Activated CD4-positive, alpha-beta memory T cell treated with anti-CD3 and anti-CD28 coated beads, Interleukin-2, amount 10 ng/mL, durations not matched to agents 7 days and 5 days (primary cell): ENCODE results near the gene CPSF3. TPM values are rescaled to one million over a fixed set of nuclear protein-coding genes. Genes with fewer than 3 reads are reported as not detected.
A peak's percentile ranks its signal among the peaks of the same experiment; 100 is the strongest.

ENCODE experiments used
- CTCF ChIA-PET: fragments of 350-600 bp; sonication (Branson Sonifier 250); formaldehyde crosslinking; loops from one replicate; lab custom pipeline; 2021; ENCODE audit warnings: antibody characterized with exemption, inconsistent platforms; lab: Charles Lee
- POLR2A ChIA-PET: fragments of 350-600 bp; sonication (Branson Sonifier 250); formaldehyde crosslinking; loops from one replicate; lab custom pipeline; 2021; ENCODE audit warnings: antibody characterized with exemption; lab: Charles Lee
- DNase-seq: peaks from one replicate; pipeline ENCODE4 v3.0.0-alpha.2; 2020
- H3K27ac Mint-ChIP-seq: one replicate; pipeline ENCODE4 v1.8.0; 2021; ENCODE audit warnings: mild to moderate bottlenecking, mixed read lengths
- H3K27me3 Mint-ChIP-seq: one replicate; pipeline ENCODE4 v1.8.0; 2021; ENCODE audit warnings: mixed read lengths
- H3K36me3 Mint-ChIP-seq: one replicate; pipeline ENCODE4 v1.8.0; 2021; ENCODE audit warnings: low read depth, mixed read lengths
- H3K4me1 Mint-ChIP-seq: one replicate; pipeline ENCODE4 v1.8.0; 2021; ENCODE audit warnings: mixed read lengths
- H3K4me3 Mint-ChIP-seq: one replicate; pipeline ENCODE4 v1.8.0; 2021; ENCODE audit warnings: mild to moderate bottlenecking, mixed read lengths
- H3K9me3 Mint-ChIP-seq: one replicate; pipeline ENCODE4 v1.8.0; 2021; ENCODE audit warnings: mixed read lengths
- total RNA-seq, 2 experiments: library from RNA; stranded (reverse); gene quantifications; one replicate each; pipeline ENCODE4 v1.2.3, GENCODE V29; 2021

Gene CPSF3
- total RNA-seq, 2 experiments from 2014 or later, result 49.7 to 51.7 TPM

DNA sequence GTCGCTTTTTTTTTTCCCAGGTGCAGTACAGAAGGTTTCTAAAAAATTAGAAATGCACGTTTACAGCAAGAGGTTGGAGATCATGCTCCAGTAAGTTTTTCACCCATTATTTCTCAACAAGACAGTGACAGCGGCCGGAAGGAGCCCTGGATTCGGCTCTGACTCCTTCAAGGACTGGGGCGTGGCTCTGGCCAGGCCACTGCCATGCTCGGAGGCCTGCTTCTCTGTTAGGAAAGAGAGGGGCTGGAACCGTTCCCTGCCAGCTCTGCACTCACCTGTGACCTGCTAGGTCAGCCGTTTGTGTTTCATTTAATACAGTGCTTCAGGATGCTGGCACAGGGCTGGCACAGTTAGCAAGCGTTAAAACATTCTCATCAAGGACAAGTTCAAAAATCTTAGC, 44.2 kb downstream of the CPSF3 start:
- DNase-seq, result no peak
- CTCF ChIA-PET, result no interaction called here
- Mint-ChIP-seq H3K4me1 (peaks cover 14% of the 10 kb centered on the region), H3K27me3 (no peaks in the 10 kb centered on the region), H3K9me3 (no peaks in the 10 kb centered on the region), H3K36me3 (peaks cover 43% of the 10 kb centered on the region), H3K27ac (no peak overlapping the region), H3K4me3 (no peak overlapping the region)
- POLR2A ChIA-PET, result no interaction called here

DNA sequence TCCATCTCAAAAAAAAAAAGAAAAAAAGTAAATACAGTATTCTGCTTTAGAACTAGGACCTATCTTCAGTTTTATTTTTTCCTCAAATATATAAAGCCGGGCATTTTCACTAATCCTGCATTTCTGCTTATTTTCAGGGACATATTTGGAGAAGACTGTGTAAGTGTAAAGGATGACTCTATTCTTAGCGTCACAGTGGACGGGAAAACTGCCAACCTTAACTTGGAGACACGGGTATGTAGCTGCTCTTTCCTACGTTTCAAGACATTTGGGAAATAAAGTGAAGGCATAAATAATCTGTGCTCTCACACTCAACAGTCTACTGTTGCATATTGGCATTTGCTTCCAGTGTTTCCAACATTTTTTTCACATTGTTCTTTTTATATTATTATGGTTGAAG, 47.8 kb downstream of the CPSF3 start:
- Mint-ChIP-seq H3K4me3 (no peak overlapping the region), H3K4me1 (peaks cover 22% of the 10 kb centered on the region), H3K27me3 (no peaks in the 10 kb centered on the region), H3K27ac (no peak overlapping the region), H3K9me3 (no peaks in the 10 kb centered on the region), H3K36me3 (peaks cover 38% of the 10 kb centered on the region)
- no peak for DNase-seq
- ChIA-PET POLR2A (no interaction called here), CTCF (no interaction called here)

DNA sequence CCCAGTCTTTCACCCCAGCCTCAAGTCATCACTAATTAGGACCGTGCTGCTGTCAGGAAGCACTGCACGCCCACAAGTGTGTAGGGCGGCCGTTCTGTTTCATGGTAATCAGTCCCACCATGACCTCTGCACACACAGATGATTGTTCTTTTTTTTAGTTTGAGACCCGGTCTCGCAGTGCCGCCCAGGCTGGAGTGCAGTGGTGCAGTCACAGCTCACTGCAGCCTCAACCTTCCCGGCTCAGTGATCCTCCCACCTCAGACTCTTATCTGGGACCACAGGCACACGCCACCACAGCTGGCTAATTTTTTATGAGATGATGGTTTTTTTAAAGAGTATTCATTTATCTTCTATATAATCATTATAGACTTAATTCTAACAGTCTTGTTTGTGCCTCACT, 49.1 kb downstream of the CPSF3 start:
- POLR2A ChIA-PET, result interaction anchor here (1.6 to 4.4 kb wide), 2 partner anchors 83 to 571 kb away, joined by 6 to 50 read pairs; partner anchors contain the start of genes ADAM17 and KLF11
- Mint-ChIP-seq H3K9me3 (no peaks in the 10 kb centered on the region), H3K4me3 (no peak overlapping the region)

DNA sequence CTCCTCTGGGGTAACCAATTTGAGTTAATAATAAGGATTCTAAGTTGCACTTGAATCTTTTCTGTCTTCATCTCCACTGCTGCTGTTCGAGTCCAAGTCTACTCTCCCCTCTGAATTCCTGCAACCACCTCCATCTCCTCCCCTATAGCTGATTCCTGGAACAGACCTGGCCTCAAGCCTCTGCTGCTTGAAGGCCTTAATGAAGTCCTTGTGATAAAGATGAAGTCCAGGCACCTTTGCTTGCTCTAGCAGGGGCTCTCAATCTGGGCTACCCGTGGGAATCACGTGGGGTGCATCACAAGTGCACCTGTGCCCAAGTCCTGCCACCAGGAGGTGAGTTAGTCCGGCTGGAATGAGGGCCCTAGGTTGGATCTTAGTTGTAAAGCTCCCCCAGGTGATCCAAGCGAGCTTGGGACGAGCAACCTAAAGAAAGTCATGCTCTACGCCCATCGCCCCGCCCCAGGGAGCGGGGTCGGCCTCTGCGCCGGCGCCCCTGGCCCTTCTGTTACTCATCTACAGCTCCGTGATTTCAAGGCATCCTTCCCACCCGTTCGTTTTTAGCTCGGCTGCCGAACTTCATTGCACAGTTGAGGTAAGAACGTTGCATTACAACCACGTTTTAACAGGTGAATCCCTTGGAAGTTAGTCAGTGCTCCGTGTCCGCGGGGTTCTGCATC, 50.0 kb downstream of the CPSF3 start:
- ChIA-PET CTCF (interaction anchor here (0.7 to 1.2 kb wide), 3 partner anchors 77 to 326 kb away, joined by 3 to 6 read pairs (median 4); no protein-coding TSS in a partner anchor), POLR2A (interaction anchor here (0.6 to 4.6 kb wide), 23 partner anchors 9 to 975 kb away, joined by 3 to 50 read pairs (median 4); partner anchors contain the start of genes ADAM17, CPSF3, ITGB1BP1 and KLF11)
- Mint-ChIP-seq H3K4me1 (peaks cover 44% of the 10 kb centered on the region), H3K36me3 (peaks cover 45% of the 10 kb centered on the region), H3K9me3 (no peaks in the 10 kb centered on the region), H3K27me3 (no peaks in the 10 kb centered on the region), H3K27ac (peak overlapping the region; percentile 80), H3K4me3 (peak overlapping the region; percentile 74)
- DNase-seq, result peak; percentile 23

More for the DNA sequence above, 49.1 kb downstream of the CPSF3 start:
- no peak for DNase-seq
- H3K4me1 Mint-ChIP-seq, result peaks cover 35% of the 10 kb centered on the region
- CTCF ChIA-PET, result no interaction called here
- H3K36me3 Mint-ChIP-seq, result peaks cover 42% of the 10 kb centered on the region
- no peak overlapping the region for H3K27ac Mint-ChIP-seq
- no peaks in the 10 kb centered on the region for H3K27me3 Mint-ChIP-seq

DNA sequence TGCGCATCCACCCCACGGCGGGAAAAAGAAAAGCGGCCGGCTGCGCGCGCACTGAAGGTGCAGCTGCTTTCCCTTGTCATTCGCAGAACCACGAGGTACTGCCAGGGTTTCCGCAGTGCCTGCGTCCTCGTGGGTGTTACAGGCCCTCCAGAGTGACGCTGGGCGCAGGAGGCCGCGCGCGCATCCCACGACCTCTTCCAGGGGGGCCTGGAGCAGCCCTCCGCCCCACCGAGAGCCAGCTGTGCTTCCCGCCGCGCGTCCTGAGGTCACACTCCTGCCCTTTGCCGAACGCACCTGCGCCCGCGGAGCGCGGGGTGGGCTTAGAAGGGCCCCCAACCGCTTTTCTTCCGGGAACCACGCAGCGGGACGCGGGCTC, 50.5 kb downstream of the CPSF3 start:
- peak overlapping the region; percentile 80 for H3K27ac Mint-ChIP-seq
- POLR2A ChIA-PET, result interaction anchor here (0.6 to 4.6 kb wide), 23 partner anchors 9 to 975 kb away, joined by 3 to 50 read pairs (median 4); partner anchors contain the start of genes ADAM17, CPSF3, ITGB1BP1 and KLF11
- peaks cover 50% of the 10 kb centered on the region for H3K36me3 Mint-ChIP-seq
- H3K4me3 Mint-ChIP-seq, result peak overlapping the region; percentile 74
- CTCF ChIA-PET, result interaction anchor here (0.7 to 1.2 kb wide), 3 partner anchors 76 to 325 kb away, joined by 3 to 6 read pairs (median 4); no protein-coding TSS in a partner anchor
- peaks cover 49% of the 10 kb centered on the region for H3K4me1 Mint-ChIP-seq
- DNase-seq, result peak; percentile 71
- H3K9me3 Mint-ChIP-seq, result no peaks in the 10 kb centered on the region
- no peaks in the 10 kb centered on the region for H3K27me3 Mint-ChIP-seq

DNA sequence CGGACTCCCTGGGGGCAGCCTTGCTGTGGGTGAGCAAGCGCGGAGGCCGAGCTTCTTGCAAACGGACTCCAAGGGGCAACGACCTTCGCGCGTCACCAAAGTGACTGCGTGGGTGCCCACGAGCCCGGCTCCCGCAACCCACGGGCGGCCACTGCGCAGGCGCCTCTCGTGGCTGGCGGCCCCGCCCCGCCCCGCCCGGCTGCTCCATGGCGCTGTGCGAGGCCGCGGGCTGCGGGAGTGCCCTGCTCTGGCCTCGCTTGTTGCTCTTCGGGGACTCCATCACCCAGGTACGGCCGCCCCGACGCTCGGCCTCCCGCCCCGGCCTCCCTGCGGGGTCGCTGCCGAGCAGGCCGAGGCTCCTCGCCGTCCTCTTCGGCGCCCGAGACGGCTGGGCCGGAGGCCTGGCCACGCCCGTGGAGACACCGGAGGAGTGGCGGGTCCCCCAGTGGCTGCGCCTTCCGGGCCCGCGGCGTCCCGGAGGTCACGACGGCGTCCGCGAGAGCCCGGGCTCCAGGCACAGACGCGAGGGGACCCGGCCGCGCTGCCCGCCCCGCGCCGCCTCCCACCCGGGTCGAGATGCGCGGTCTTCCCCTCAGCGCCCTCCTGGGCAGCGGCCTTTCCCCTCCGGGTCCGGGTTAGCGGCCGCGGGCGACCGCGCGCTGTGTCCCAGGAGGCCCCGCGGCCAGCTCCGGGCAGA, 51.1 kb downstream of the CPSF3 start, which contains the start of gene IAH1:
Gene IAH1 (plus strand): TSS at position 191 of the 697 bp plus-strand sequence. CDS start 16 bp downstream, at position 207.
- POLR2A ChIA-PET, result interaction anchor here (0.6 to 4.6 kb wide), 26 partner anchors 10 to 974 kb away, joined by 3 to 50 read pairs (median 3); partner anchors contain the start of genes ADAM17, CPSF3, ITGB1BP1 and KLF11
- H3K27ac Mint-ChIP-seq, result peak within 1 kb of the TSS; percentile 80
- H3K4me1 Mint-ChIP-seq, result peaks cover 53% of the 10 kb centered on the region
- no peaks in the 10 kb centered on the region for H3K27me3 Mint-ChIP-seq
- no peaks in the 10 kb centered on the region for H3K9me3 Mint-ChIP-seq
- peak within 1 kb of the TSS; percentile 79 for H3K4me3 Mint-ChIP-seq
- H3K36me3 Mint-ChIP-seq, result peaks cover 54% of the 10 kb centered on the region
- CTCF ChIA-PET, result interaction anchor here (0.6 to 1.6 kb wide), 6 partner anchors 16 to 325 kb away, joined by 3 to 6 read pairs (median 3); partner anchors contain the start of gene ADAM17
- peak; percentile 76 for DNase-seq

DNA sequence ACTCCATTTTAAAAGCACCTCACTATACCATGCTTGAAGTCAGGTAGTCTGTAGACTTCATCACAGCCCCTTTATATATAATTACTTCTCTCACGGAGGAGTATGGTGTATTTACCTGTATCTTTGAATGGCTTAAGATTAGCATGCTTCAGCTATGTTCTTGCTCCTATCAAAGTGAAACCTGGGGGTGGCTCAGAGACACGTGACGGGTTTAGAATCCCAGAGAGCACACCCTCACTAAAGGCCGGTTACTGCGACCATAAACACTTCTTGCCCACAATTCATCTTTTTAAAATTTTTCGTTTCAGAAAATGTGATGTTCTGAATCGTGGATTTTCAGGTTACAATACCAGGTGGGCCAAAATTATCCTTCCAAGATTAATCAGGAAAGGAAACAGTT, 54.5 kb downstream of the CPSF3 start:
- CTCF ChIA-PET, result no interaction called here
- peaks cover 62% of the 10 kb centered on the region for H3K36me3 Mint-ChIP-seq
- H3K27ac Mint-ChIP-seq, result no peak overlapping the region

DNA sequence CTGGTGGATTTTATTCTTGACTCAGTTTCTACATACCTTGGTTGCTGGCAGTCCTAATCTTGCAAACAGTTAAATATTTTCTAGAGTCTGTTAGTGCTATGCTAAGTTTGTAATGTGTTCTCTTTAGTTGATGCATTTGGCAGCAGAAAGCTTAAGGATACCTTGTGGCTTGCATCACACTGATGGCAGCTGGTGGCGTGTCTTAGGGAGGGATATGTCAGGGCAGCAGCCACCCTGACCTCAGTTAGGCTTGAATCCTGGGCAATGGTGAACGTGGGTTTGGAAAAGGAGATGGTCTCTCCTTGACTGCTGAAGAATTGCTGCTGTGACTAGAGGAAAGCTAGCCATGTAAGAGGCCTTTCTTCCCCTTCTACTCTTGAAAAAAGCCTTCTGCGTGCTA, 55.1 kb downstream of the CPSF3 start:
- no peak for DNase-seq
- no peaks in the 10 kb centered on the region for H3K27me3 Mint-ChIP-seq
- no peaks in the 10 kb centered on the region for H3K9me3 Mint-ChIP-seq
- H3K27ac Mint-ChIP-seq, result no peak overlapping the region
- H3K4me1 Mint-ChIP-seq, result peaks cover 49% of the 10 kb centered on the region
- CTCF ChIA-PET, result no interaction called here
- POLR2A ChIA-PET, result interaction anchor here (0.7 kb wide), 1 partner anchor 22 kb away, joined by 3 read pairs; no protein-coding TSS in a partner anchor
- H3K36me3 Mint-ChIP-seq, result peaks cover 59% of the 10 kb centered on the region
- no peak overlapping the region for H3K4me3 Mint-ChIP-seq

More for the DNA sequence above, 54.5 kb downstream of the CPSF3 start:
- no peak overlapping the region for H3K4me3 Mint-ChIP-seq
- POLR2A ChIA-PET, result interaction anchor here (0.7 kb wide), 1 partner anchor 23 kb away, joined by 3 read pairs; no protein-coding TSS in a partner anchor
- no peak for DNase-seq
- peaks cover 55% of the 10 kb centered on the region for H3K4me1 Mint-ChIP-seq
- no peaks in the 10 kb centered on the region for H3K27me3 Mint-ChIP-seq
- H3K9me3 Mint-ChIP-seq, result no peaks in the 10 kb centered on the region

DNA sequence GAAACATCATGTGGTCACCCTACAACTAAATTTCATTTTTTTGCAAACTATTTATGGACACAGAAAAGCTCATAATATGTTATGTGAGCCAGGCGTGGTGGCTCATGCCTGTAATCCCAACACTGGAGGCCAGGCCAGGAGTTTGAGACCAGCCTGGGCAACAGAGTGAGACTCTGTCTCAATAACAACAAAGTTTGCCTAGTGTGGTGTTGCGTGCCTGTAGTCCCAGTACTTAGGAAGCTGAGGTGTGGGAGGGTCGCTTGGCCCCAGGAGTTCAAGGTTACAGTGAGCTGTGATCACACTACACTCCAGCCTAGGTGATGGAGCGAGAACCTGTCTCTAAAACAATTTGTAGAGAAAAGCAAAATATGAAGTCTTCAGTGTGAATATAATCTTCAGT, 56.7 kb downstream of the CPSF3 start:
- Mint-ChIP-seq H3K27ac (no peak overlapping the region), H3K27me3 (no peaks in the 10 kb centered on the region), H3K4me3 (no peak overlapping the region), H3K36me3 (peaks cover 73% of the 10 kb centered on the region), H3K9me3 (no peaks in the 10 kb centered on the region), H3K4me1 (peaks cover 44% of the 10 kb centered on the region)
- ChIA-PET POLR2A (no interaction called here), CTCF (no interaction called here)
- DNase-seq, result no peak

DNA sequence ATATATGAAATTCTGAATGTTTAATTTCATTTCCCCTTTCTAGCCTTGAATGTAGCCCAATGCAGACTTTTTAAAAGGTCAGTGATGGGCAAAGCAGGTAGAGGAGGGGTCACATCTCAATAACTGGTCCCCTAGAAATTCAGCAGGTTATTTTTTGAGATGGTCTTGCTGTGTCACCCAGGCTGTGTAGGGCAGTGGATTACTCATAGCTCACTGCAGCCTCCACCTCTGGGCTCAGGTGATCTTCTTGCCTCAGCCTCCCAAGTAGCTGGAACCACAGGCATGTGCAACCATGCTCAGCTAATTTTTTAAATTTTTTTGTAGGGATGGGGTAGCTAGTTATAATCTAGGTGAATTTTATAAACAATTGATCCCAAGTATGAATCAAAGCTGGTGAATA, 59.7 kb downstream of the CPSF3 start:
- Mint-ChIP-seq H3K9me3 (no peaks in the 10 kb centered on the region), H3K36me3 (peaks cover 85% of the 10 kb centered on the region), H3K4me3 (no peak overlapping the region), H3K27me3 (no peaks in the 10 kb centered on the region), H3K27ac (no peak overlapping the region), H3K4me1 (peaks cover 17% of the 10 kb centered on the region)
- POLR2A ChIA-PET, result interaction anchor here (1.1 to 4.4 kb wide), 3 partner anchors 8 to 72 kb away, joined by 3 to 19 read pairs (median 4); partner anchors contain the start of genes ADAM17 and IAH1
- DNase-seq, result no peak
- CTCF ChIA-PET, result no interaction called here

DNA sequence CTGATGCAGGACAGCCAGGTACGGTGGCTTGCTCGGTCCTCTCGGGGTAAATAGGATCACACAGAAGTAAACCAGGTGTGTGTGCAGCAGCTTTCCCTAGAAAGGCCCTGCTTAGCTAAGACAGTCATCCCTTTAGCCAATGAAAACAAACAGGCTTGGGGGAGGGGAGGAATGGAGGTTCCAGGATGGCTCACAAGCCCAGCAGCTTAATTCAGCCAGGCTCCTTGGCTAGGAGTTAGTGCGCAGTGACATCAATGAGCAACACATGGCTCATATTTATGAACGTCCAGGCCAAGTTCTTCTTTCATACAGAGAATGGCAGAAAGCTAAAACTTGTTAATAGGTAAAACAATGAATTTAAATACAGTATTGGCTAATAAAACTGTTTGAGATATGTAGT, 61.1 kb downstream of the CPSF3 start:
- POLR2A ChIA-PET, result interaction anchor here (0.6 to 4.4 kb wide), 2 partner anchors 9 to 67 kb away, joined by 3 to 19 read pairs; partner anchors contain the start of gene IAH1
- no peak overlapping the region for H3K4me3 Mint-ChIP-seq
- H3K36me3 Mint-ChIP-seq, result peaks cover 85% of the 10 kb centered on the region
- DNase-seq, result no peak
- H3K27me3 Mint-ChIP-seq, result no peaks in the 10 kb centered on the region
- CTCF ChIA-PET, result no interaction called here
- H3K4me1 Mint-ChIP-seq, result peaks cover 8% of the 10 kb centered on the region
- H3K9me3 Mint-ChIP-seq, result no peaks in the 10 kb centered on the region
- no peak overlapping the region for H3K27ac Mint-ChIP-seq

DNA sequence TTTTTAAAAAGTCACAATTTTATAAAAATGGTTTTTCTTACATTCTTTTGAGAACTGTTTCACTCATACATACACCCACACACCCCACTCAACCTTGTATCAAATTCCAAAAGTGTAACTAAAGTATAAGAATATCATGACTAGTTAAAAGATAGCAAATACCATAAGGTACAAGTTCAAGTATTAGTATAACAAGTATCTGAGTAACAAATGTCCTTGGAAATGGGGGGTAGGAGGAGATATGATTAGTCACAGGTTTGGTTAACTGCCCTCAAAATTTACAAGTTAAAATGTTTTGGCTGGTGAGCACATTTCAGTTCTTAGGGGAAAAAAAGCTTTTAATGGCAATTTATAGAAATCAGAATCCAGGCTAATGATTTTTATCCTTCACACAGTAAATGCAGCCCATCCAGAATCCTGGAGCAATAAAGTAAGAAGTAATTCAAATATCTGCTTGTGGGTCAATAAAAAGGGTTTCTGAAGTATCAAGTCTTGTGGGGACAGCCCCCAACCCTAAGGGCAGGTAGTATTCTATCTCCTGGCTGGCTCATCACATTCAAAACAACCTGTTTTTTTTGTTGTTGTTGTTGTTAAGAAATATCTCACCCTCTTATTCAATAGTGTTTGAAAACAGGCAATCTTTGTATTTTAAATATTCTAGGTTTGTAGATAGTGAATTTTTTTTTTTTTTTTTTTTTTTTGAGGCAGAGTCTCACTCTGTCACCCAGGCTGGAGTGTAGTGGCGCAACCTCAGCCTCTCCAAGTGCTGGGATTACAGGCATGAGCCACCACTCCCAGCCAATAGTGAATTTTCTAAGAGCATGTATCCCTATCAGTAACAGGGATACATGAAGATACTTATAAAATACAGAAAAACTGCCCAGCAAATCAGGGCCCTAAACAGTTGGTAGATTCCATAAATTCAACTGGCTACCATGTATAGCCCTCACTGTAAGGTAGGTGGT, 65.4 kb downstream of the CPSF3 start:
- Mint-ChIP-seq H3K27me3 (no peaks in the 10 kb centered on the region), H3K9me3 (no peaks in the 10 kb centered on the region), H3K27ac (no peak overlapping the region), H3K36me3 (peaks cover 92% of the 10 kb centered on the region), H3K4me3 (no peak overlapping the region), H3K4me1 (peaks cover 14% of the 10 kb centered on the region)
- DNase-seq, result no peak
- POLR2A ChIA-PET, result no interaction called here
- CTCF ChIA-PET, result interaction anchor here (0.9 kb wide), 1 partner anchor 310 kb away, joined by 4 read pairs; no protein-coding TSS in a partner anchor
